Neuronal stem cell (in vitro differentiated cells): Measurements from ENCODE around the gene LTB.

Experiments used
- DNase-seq: peaks from one replicate; pipeline ENCODE4 v3.0.0-alpha.2; 2013; ENCODE audit warnings: low spot score
- H2AFZ ChIP-seq: one replicate; pipeline ENCODE4 v1.6.1; 2013; ENCODE audit warnings: mild to moderate bottlenecking, low read length, inconsistent platforms
- H2AK5ac ChIP-seq: 2 replicates; pipeline ENCODE4 v1.6.1; 2013; ENCODE audit warnings: low read depth, mild to moderate bottlenecking, inconsistent platforms, low read length, moderate library complexity, mixed read lengths
- H2BK120ac ChIP-seq: 2 replicates; pipeline ENCODE4 v1.6.1; 2013; ENCODE audit warnings: low read depth, mild to moderate bottlenecking, inconsistent platforms, low read length, moderate library complexity, mixed read lengths
- H2BK12ac ChIP-seq: one replicate; pipeline ENCODE4 v1.6.1; 2013; ENCODE audit warnings: low read length, inconsistent platforms
- H2BK15ac ChIP-seq: 2 replicates; pipeline ENCODE4 v1.6.1; 2013; ENCODE audit warnings: mild to moderate bottlenecking, low read length, inconsistent platforms, mixed read lengths
- H2BK5ac ChIP-seq: one replicate; pipeline ENCODE4 v1.6.1; 2013; ENCODE audit warnings: inconsistent platforms, mild to moderate bottlenecking, low read length, moderate library complexity
- H3K14ac ChIP-seq: one replicate; pipeline ENCODE4 v1.6.1; 2013; ENCODE audit warnings: low read length, inconsistent platforms
- H3K18ac ChIP-seq: 2 replicates; pipeline ENCODE4 v1.6.1; 2013; ENCODE audit warnings: low read length, inconsistent platforms
- H3K23ac ChIP-seq: 2 replicates; pipeline ENCODE4 v1.6.1; 2013; ENCODE audit warnings: low read depth, mild to moderate bottlenecking, mixed read lengths, low read length, inconsistent platforms; ENCODE audit not compliant: poor library complexity
- H3K27ac ChIP-seq: replicated peaks from 3 replicates; pipeline ENCODE4 v1.5.1; 2013; ENCODE audit warnings: low read length, inconsistent platforms
- H3K27me3 ChIP-seq, 3 experiments: 2 replicates each; pipeline ENCODE4 v1.6.1; 2013; ENCODE audit warnings: low read length in 3 of 3, mild to moderate bottlenecking in 2 of 3, inconsistent platforms in 1 of 3, low read depth in 1 of 3, mixed read lengths in 1 of 3, moderate library complexity in 1 of 3; ENCODE audit not compliant: control insufficient read depth in 3 of 3, insufficient read depth in 3 of 3
- H3K36me3 ChIP-seq, 2 donors: replicated peaks in 1 of 2; 2 replicates each; pipeline ENCODE4 v1.6.1; 2013; ENCODE audit warnings: low read length in 2 of 2; ENCODE audit not compliant: control insufficient read depth in 2 of 2, insufficient read depth in 2 of 2
- H3K4ac ChIP-seq: 2 replicates; pipeline ENCODE4 v1.6.1; 2013; ENCODE audit warnings: inconsistent platforms, mild to moderate bottlenecking, low read length, moderate library complexity
- H3K4me1 ChIP-seq, 2 donors: 1 replicate in 1 of 2; 2 replicates in 1 of 2; pipeline ENCODE4 v1.6.1; 2013; ENCODE audit warnings: low read length in 2 of 2, low read depth in 1 of 2; ENCODE audit not compliant: control insufficient read depth in 2 of 2, insufficient read depth in 1 of 2
- H3K4me2 ChIP-seq: one replicate; pipeline ENCODE4 v1.6.1; 2013; ENCODE audit warnings: mild to moderate bottlenecking, low read length, inconsistent platforms; ENCODE audit not compliant: insufficient read depth, poor library complexity, severe bottlenecking
- H3K4me3 ChIP-seq, 2 donors: 2 replicates each; pipeline ENCODE4 v1.5.1; 2013; ENCODE audit warnings: low read length in 2 of 2, mild to moderate bottlenecking in 2 of 2, inconsistent platforms in 1 of 2, moderate library complexity in 1 of 2
- H3K79me1 ChIP-seq: one replicate; pipeline ENCODE4 v1.6.1; 2013; ENCODE audit warnings: low read depth, mild to moderate bottlenecking, inconsistent platforms, low read length, moderate library complexity
- H3K9ac ChIP-seq: one replicate; pipeline ENCODE4 v1.6.1; 2013; ENCODE audit warnings: mild to moderate bottlenecking, low read depth, low read length, inconsistent platforms; ENCODE audit not compliant: poor library complexity
- H3K9me3 ChIP-seq, 2 donors: replicated peaks in 1 of 2; 2 replicates each; pipeline versions ENCODE3 to v1.6.1; 2013; ENCODE audit warnings: low read length in 2 of 2, mild to moderate bottlenecking in 2 of 2, inconsistent platforms in 1 of 2, low read depth in 1 of 2, mixed read lengths in 1 of 2, moderate library complexity in 1 of 2; ENCODE audit not compliant: control insufficient read depth in 2 of 2, insufficient read depth in 1 of 2
- H4K8ac ChIP-seq: one replicate; pipeline ENCODE4 v1.6.1; 2013; ENCODE audit warnings: low read depth, mild to moderate bottlenecking, inconsistent platforms, low read length, moderate library complexity
- H4K91ac ChIP-seq: one replicate; pipeline ENCODE4 v1.6.1; 2013; ENCODE audit warnings: low read length, low read depth, mild to moderate bottlenecking, inconsistent platforms; ENCODE audit not compliant: poor library complexity
- WGBS, 2 donors: extraction: QIAGEN DNeasy Blood & Tissue Kit; methylation state at CpG; one replicate each; pipeline ENCODE4 v1.1.7; 2013; ENCODE audit warnings: missing lambda C conversion rate in 2 of 2, mixed read lengths in 1 of 2; ENCODE audit not compliant: insufficient read length in 2 of 2, insufficient replicate concordance in 1 of 2; ENCODE audit errors: extremely low coverage in 2 of 2; 5-methylcytosine and 5-hydroxymethylcytosine counted together

LTB gene

DNA sequence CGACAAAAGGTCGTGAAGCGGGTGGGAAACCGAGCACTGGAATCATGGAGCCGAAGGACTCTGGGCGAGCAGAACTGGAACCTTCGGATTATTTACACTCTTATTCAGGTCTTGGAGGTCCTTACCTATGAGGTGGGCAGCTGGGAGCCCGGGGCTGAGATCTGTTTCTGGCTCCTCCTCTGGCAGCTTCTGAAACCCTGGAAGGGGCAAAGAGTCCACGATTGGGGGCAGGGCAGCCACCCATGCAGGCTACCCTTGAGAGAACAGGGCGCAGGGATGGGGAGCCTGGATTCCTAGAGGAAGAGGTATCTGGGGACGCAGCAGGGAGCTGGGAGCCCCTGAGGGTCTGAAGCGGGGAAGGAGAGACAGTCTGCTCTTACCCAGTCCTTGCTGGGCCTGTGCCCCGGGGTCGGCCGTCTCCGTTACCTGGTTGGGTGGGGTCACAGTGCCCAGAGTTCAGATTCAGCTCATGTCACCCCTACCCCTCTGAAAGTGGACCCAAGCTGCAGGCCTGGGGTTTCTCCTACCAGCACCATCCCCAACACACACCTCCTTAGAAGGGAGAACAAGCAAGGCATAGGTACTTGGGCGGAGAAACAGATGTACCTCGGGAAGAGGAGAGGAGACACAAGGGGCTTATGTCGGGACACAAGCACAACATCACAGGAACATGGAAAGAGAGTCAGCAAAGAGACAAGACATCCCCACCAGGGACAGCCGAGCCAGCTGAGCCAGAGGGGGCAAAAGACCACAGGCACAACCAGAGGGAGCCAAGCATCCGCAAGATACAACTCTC lies 592 bp downstream of the LTB start:
- H2BK5ac ChIP-seq = no peak overlapping the region
- H4K8ac ChIP-seq = no peak overlapping the region
- no peaks in the 10 kb centered on the region for H3K79me1 ChIP-seq
- H3K4me1 ChIP-seq = peaks cover 2 to 9% of the 10 kb centered on the region in 2 donors
- H3K9me3 ChIP-seq = no peaks in the 10 kb centered on the region
- peak overlapping the region; percentile 63 to 96 for H3K4me3 ChIP-seq
- no peak overlapping the region for H3K27ac ChIP-seq
- peak overlapping the region; percentile 95 for H2AK5ac ChIP-seq
- H3K18ac ChIP-seq = peak overlapping the region; percentile 97
- H3K4me2 ChIP-seq = peak overlapping the region; percentile 96
- H3K14ac ChIP-seq = peak overlapping the region; percentile 75
- H2BK12ac ChIP-seq = no peak overlapping the region
- H3K27me3 ChIP-seq = peaks cover 0 to 42% (median 12%) of the 10 kb centered on the region in 3 experiments
- no CpG with 5 or more reads among the region's 21 CpGs for WGBS, 2 donors
- peak; percentile 18 for DNase-seq
- no peak overlapping the region for H4K91ac ChIP-seq
- H2AFZ ChIP-seq = peak overlapping the region; percentile 100
- H3K36me3 ChIP-seq = no peaks in the 10 kb centered on the region
- peak overlapping the region; percentile 39 for H3K9ac ChIP-seq
- H2BK120ac ChIP-seq = no peak overlapping the region
- H2BK15ac ChIP-seq = peak overlapping the region; percentile 79
- peak overlapping the region; percentile 97 for H3K23ac ChIP-seq
- no peak overlapping the region for H3K4ac ChIP-seq

DNA sequence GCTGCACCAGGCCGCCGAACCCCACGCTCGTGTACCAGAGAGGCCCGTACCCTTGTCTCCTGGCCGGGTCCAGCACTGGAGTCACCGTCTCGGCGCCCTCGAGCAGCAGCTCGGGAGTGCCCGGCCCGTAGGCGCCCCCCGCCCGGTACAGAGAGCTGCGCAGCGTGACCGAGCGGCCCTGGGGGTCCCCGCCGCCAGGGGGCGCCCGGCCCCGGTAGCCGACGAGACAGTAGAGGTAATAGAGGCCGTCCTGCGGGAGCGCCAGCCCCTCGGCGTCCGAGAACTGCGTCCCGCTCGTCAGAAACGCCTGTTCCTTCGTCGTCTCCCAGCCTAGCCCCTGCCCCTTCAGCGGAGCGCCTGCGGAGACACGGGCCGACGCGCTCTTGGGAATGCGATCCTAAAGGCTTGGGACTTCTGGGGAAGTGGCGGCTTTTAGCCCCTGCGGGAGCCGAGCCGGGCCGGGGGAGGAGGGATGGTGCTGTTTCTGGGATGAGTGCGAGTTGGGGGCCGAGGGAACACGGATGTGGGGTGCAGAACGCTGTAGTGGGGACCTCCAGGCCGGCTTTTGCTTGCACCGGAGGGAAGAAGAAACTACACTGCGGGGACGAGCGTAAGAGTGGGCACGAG lies 1.3 kb downstream of the LTB start:
- peak; percentile 83 for DNase-seq
- Histone ChIP-seq H3K27ac (no peak overlapping the region), H4K91ac (peak overlapping the region; percentile 41), H3K4ac (peak overlapping the region; percentile 31), H4K8ac (no peak overlapping the region), H2BK120ac (peak overlapping the region; percentile 75), H3K4me1 (peaks cover 2 to 7% of the 10 kb centered on the region in 2 donors), H3K9me3 (no peaks in the 10 kb centered on the region), H2BK15ac (peak overlapping the region; percentile 79), H3K23ac (peak overlapping the region; percentile 97), H2AFZ (peak overlapping the region; percentile 100), H2AK5ac (peak overlapping the region; percentile 95), H3K36me3 (no peaks in the 10 kb centered on the region), H3K18ac (peak overlapping the region; percentile 98), H3K4me2 (peak overlapping the region; percentile 96), H2BK5ac (no peak overlapping the region), H3K79me1 (no peaks in the 10 kb centered on the region), H3K9ac (peak overlapping the region; percentile 96), H2BK12ac (no peak overlapping the region), H3K14ac (peak overlapping the region; percentile 75), H3K27me3 (peaks cover 0 to 42% (median 12%) of the 10 kb centered on the region in 3 experiments), H3K4me3 (peak overlapping the region; percentile 63 to 96)
- no CpG with 5 or more reads among the region's 62 CpGs for WGBS, 2 donors

DNA sequence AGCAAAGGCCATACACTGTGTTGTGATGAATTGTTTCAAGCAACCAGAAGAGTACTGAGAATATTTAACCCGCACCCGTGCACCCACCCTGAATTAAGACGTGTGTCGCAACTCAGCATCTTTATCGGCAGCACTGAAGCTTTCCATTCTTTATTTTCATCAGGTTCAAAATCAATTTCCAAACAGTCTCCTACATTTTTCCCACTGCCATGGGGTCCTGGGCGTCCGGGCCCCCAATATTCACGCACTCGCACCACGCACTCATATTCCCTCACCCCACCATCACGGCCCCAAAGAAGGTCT lies 1.8 kb downstream of the LTB start:
- H3K27ac ChIP-seq = no peak overlapping the region
- WGBS, 2 donors = no CpG with 5 or more reads among the region's 11 CpGs

More for the DNA sequence above, 1.8 kb downstream of the LTB start:
- peak overlapping the region; percentile 97 for H3K23ac ChIP-seq
- H2AK5ac ChIP-seq = peak overlapping the region; percentile 78
- no peaks in the 10 kb centered on the region for H3K36me3 ChIP-seq
- no peak overlapping the region for H3K14ac ChIP-seq
- H2BK120ac ChIP-seq = peak overlapping the region; percentile 75
- H4K8ac ChIP-seq = no peak overlapping the region
- DNase-seq = peak; percentile 15
- H3K4me1 ChIP-seq = peaks cover 2 to 7% of the 10 kb centered on the region in 2 donors
- no peak overlapping the region for H2BK15ac ChIP-seq
- H3K4ac ChIP-seq = peak overlapping the region; percentile 31
- H4K91ac ChIP-seq = peak overlapping the region; percentile 41
- peak overlapping the region; percentile 100 for H2AFZ ChIP-seq
- H3K27me3 ChIP-seq = peaks cover 0 to 42% (median 12%) of the 10 kb centered on the region in 3 experiments
- H3K9me3 ChIP-seq = no peaks in the 10 kb centered on the region
- H3K4me2 ChIP-seq = peak overlapping the region; percentile 96
- no peaks in the 10 kb centered on the region for H3K79me1 ChIP-seq
- no peak overlapping the region for H2BK5ac ChIP-seq
- H3K9ac ChIP-seq = no peak overlapping the region
- H3K18ac ChIP-seq = peak overlapping the region; percentile 98
- H2BK12ac ChIP-seq = no peak overlapping the region
- peak overlapping the region; percentile 63 to 74 for H3K4me3 ChIP-seq
